ENCODE data around the gene C18orf63. TPM values are rescaled to one million over a fixed set of nuclear protein-coding genes. Genes with fewer than 3 reads are reported as not detected.

Gene C18orf63
- total RNA-seq, 1 experiment from 2014 or later: not detected

- Histone ChIP-seq H3K9me3 (ENCODE audit: low read length) (no peaks in the 10 kb centered on the region), H3K4me2 (ENCODE audit: low read length) (peak overlapping the region; percentile 96), H3K9ac (ENCODE audit: low read length) (peak overlapping the region; percentile 27), H2AFZ (ENCODE audit: low read length) (peak overlapping the region; percentile 63), H3K36me3 (ENCODE audit: low read depth, low read length) (no peaks in the 10 kb centered on the region), H3K9me2 (replicated peaks; ENCODE audit: low read length) (no peaks in the 10 kb centered on the region), H3K27ac (ENCODE audit: low read length) (peak overlapping the region; percentile 66), H3K4me1 (ENCODE audit: insufficient read depth, low read length) (peaks cover 57% of the 10 kb centered on the region), H3F3A (ENCODE audit: low read length, unreplicated experiment) (no peaks in the 10 kb centered on the region), H3K27me3 (ENCODE audit: low read length) (no peaks in the 10 kb centered on the region), H3K79me2 (ENCODE audit: low read length) (peaks cover 76% of the 10 kb centered on the region), H4K20me1 (ENCODE audit: low read length) (no peaks in the 10 kb centered on the region), H3K4me3 (ENCODE audit: low read length) (peak overlapping the region; percentile 50)
- CTCF ChIA-PET: interaction anchor here (1.2 kb wide), 1 partner anchor 54 kb away, joined by 3 read pairs; no protein-coding TSS in a partner anchor
- peak; percentile 1; the same call in 1 of the 2 replicates for ATAC-seq
- peak; percentile 29 for DNase-seq
- no TSS peak for BruUV-seq (replicated peaks)
- POLR2A ChIA-PET (ENCODE audit: unreplicated experiment): interaction anchor here (0.6 kb wide), 1 partner anchor 131 kb away, joined by 3 read pairs; no protein-coding TSS in a partner anchor
- TF ChIP-seq EZH2 (IDR thresholded peaks at IDR 0.05; ENCODE audit: low read length, unreplicated experiment) (no peak), CTCF (conservative IDR thresholded peaks at IDR 0.05; ENCODE audit: low read depth, low read length) (no peak), EZH2phosphoT487 (IDR thresholded peaks at IDR 0.05; ENCODE audit: borderline replicate concordance, low read length) (no peak)
- intact Hi-C loops (cut with micrococcal nuclease): loop anchor here (1.0 kb wide), 1 partner anchor 92 kb away; no protein-coding TSS in a partner anchor
Measured at GRCh38 chr18:74288730-74289129, 26.9 kb upstream of the C18orf63 start.

- intact Hi-C loops (cut with micrococcal nuclease): loop anchor here (1.0 kb wide), 1 partner anchor 93 kb away; no protein-coding TSS in a partner anchor
- Histone ChIP-seq H3K36me3 (ENCODE audit: low read depth, low read length) (no peaks in the 10 kb centered on the region), H3K4me3 (ENCODE audit: low read length) (peak overlapping the region; percentile 50), H3F3A (ENCODE audit: low read length, unreplicated experiment) (no peaks in the 10 kb centered on the region), H3K9me2 (replicated peaks; ENCODE audit: low read length) (no peaks in the 10 kb centered on the region), H3K79me2 (ENCODE audit: low read length) (peaks cover 71% of the 10 kb centered on the region), H4K20me1 (ENCODE audit: low read length) (no peaks in the 10 kb centered on the region), H2AFZ (ENCODE audit: low read length) (peak overlapping the region; percentile 63), H3K9ac (ENCODE audit: low read length) (peak overlapping the region; percentile 27), H3K4me2 (ENCODE audit: low read length) (peak overlapping the region; percentile 96), H3K27me3 (ENCODE audit: low read length) (no peaks in the 10 kb centered on the region), H3K9me3 (ENCODE audit: low read length) (no peaks in the 10 kb centered on the region), H3K4me1 (ENCODE audit: insufficient read depth, low read length) (peaks cover 54% of the 10 kb centered on the region), H3K27ac (ENCODE audit: low read length) (peak overlapping the region; percentile 66)
- no TSS peak for BruUV-seq (replicated peaks)
- peak; percentile 81 for DNase-seq
- ChIA-PET CTCF (no interaction called here), POLR2A (ENCODE audit: unreplicated experiment) (no interaction called here)
- TF ChIP-seq EZH2 (IDR thresholded peaks at IDR 0.05; ENCODE audit: low read length, unreplicated experiment): no peak
- TF ChIP-seq EZH2phosphoT487 (IDR thresholded peaks at IDR 0.05; ENCODE audit: borderline replicate concordance, low read length): no peak
- TF ChIP-seq CTCF (conservative IDR thresholded peaks at IDR 0.05; ENCODE audit: low read depth, low read length): no peak
- peak; percentile 30 for ATAC-seq
Measured at GRCh38 chr18:74289137-74289536, 26.5 kb upstream of the C18orf63 start.

- no peaks in the 10 kb centered on the region for H3K9me3 ChIP-seq (ENCODE audit: low read length)
- intact Hi-C loops (cut with micrococcal nuclease): loop anchor here (2.0 kb wide), 1 partner anchor 27 kb away; no protein-coding TSS in a partner anchor
Measured at GRCh38 chr18:74290021-74290420, 25.6 kb upstream of the C18orf63 start.

More at GRCh38 chr18:74290021-74290420, 25.6 kb upstream of the C18orf63 start:
- Histone ChIP-seq H3K4me2 (ENCODE audit: low read length) (peak overlapping the region; percentile 96), H4K20me1 (ENCODE audit: low read length) (no peaks in the 10 kb centered on the region), H3K4me1 (ENCODE audit: insufficient read depth, low read length) (peaks cover 49% of the 10 kb centered on the region), H3K9ac (ENCODE audit: low read length) (no peak overlapping the region), H3F3A (ENCODE audit: low read length, unreplicated experiment) (no peaks in the 10 kb centered on the region), H3K79me2 (ENCODE audit: low read length) (peaks cover 63% of the 10 kb centered on the region), H3K27ac (ENCODE audit: low read length) (peak overlapping the region; percentile 66; the same call in 1 of the 2 replicates), H3K36me3 (ENCODE audit: low read depth, low read length) (no peaks in the 10 kb centered on the region), H3K4me3 (ENCODE audit: low read length) (peak overlapping the region; percentile 91), H2AFZ (ENCODE audit: low read length) (no peak overlapping the region), H3K27me3 (ENCODE audit: low read length) (no peaks in the 10 kb centered on the region), H3K9me2 (replicated peaks; ENCODE audit: low read length) (no peaks in the 10 kb centered on the region)
- ChIA-PET POLR2A (ENCODE audit: unreplicated experiment) (no interaction called here), CTCF (no interaction called here)
- TF ChIP-seq EZH2phosphoT487 (IDR thresholded peaks at IDR 0.05; ENCODE audit: borderline replicate concordance, low read length): no peak
- TF ChIP-seq EZH2 (IDR thresholded peaks at IDR 0.05; ENCODE audit: low read length, unreplicated experiment): no peak
- no peak for ATAC-seq
- BruUV-seq (replicated peaks): no TSS peak
- peak; percentile 28 for DNase-seq

Measured in PC-3 (cell line).